HEK293 (cell line): ENCODE measurements around the gene DPP6.

Experiments used
- CTCF ChIA-PET: fragments of 350-600 bp; formaldehyde crosslinking; extraction: SDS; loops from one replicate; lab custom pipeline; 2021; ENCODE audit warnings: antibody characterized with exemption; lab: Yijun Ruan, JAX
- POLR2A ChIA-PET: fragments of 300-600 bp; formaldehyde crosslinking; extraction: SDS; loops from one replicate; lab custom pipeline; 2020; ENCODE audit warnings: antibody characterized with exemption, inconsistent platforms; lab: Yijun Ruan, JAX
- H3K27ac ChIP-seq: fragments of 200-500 bp; sonication (Bioruptor generic); 2 replicates; pipeline ENCODE4 v1.5.1; 2014; ENCODE audit warnings: low read depth, low read length, control low read depth, inconsistent platforms; ENCODE audit errors: extremely low read depth
- H3K36me3 ChIP-seq, 2 experiments: fragments of 200-500 bp in 1 of 2; sonication (Bioruptor generic) in 1 of 2; 1 replicate in 1 of 2; 2 replicates in 1 of 2; pipeline ENCODE4 v1.5.1; 2014 to 2017; ENCODE audit warnings: inconsistent platforms in 2 of 2, low read length in 2 of 2; ENCODE audit not compliant: control insufficient read depth in 2 of 2, insufficient read depth in 1 of 2
- H3K4me1 ChIP-seq: fragments of 200-500 bp; sonication (Bioruptor generic); 2 replicates; pipeline ENCODE4 v1.5.1; 2014; ENCODE audit warnings: mild to moderate bottlenecking, low read length, inconsistent platforms; ENCODE audit not compliant: control insufficient read depth, insufficient read depth
- H3K4me3 ChIP-seq: 2 replicates; pipeline ENCODE4 v1.5.1; 2011; ENCODE audit warnings: low read depth, mild to moderate bottlenecking, control low read depth, low read length, moderate library complexity
- H3K9me3 ChIP-seq: fragments of 200-500 bp; sonication (Bioruptor generic); 2 replicates; pipeline ENCODE4 v1.5.1; 2014; ENCODE audit warnings: low read depth, low read length, inconsistent platforms; ENCODE audit not compliant: control insufficient read depth, insufficient read depth
- HOXA7 ChIP-seq: sonication (generic); formaldehyde crosslinking; IDR thresholded peaks from 2 replicates; pipeline ENCODE4 v1.8.1; 2022; ENCODE audit warnings: missing genetic modification reagents, borderline replicate concordance
- HOXC10 ChIP-seq: sonication (generic); formaldehyde crosslinking; IDR thresholded peaks from 2 replicates; pipeline ENCODE4 v1.8.1; 2023; ENCODE audit warnings: mild to moderate bottlenecking, missing genetic modification reagents
- IKZF3 ChIP-seq: fragments of 450-650 bp; IDR thresholded peaks from 2 replicates; pipeline ENCODE4 v1.5.0; 2018; ENCODE audit warnings: missing biosample characterization, mild to moderate bottlenecking, missing genetic modification characterization, moderate library complexity
- KLF1 ChIP-seq: fragments of 450-650 bp; formaldehyde crosslinking; IDR thresholded peaks from 2 replicates; pipeline ENCODE4 v1.5.1; 2016; ENCODE audit warnings: missing biosample characterization, missing genetic modification characterization
- OVOL3 ChIP-seq: fragments of 450-650 bp; formaldehyde crosslinking; IDR thresholded peaks from 2 replicates; pipeline ENCODE4 v1.5.1; 2016; ENCODE audit warnings: missing biosample characterization, missing genetic modification characterization
- SCRT1 ChIP-seq: fragments of 450-650 bp; formaldehyde crosslinking; IDR thresholded peaks from 2 replicates; pipeline ENCODE4 v1.5.1; 2016; ENCODE audit warnings: missing biosample characterization, missing genetic modification characterization, borderline replicate concordance
- SP3 ChIP-seq: fragments of 450-650 bp; formaldehyde crosslinking; IDR thresholded peaks from 2 replicates; pipeline ENCODE4 v1.5.1; 2016; ENCODE audit warnings: missing biosample characterization, missing genetic modification characterization
- YY1 ChIP-seq: fragments of 450-650 bp; formaldehyde crosslinking; IDR thresholded peaks from 2 replicates; pipeline ENCODE4 v1.5.1; 2018; ENCODE audit warnings: missing biosample characterization, missing genetic modification characterization
- ZBTB7A ChIP-seq: fragments of 450-650 bp; formaldehyde crosslinking; IDR thresholded peaks from 2 replicates; pipeline ENCODE4 v1.5.1; 2016; ENCODE audit warnings: low read depth, missing biosample characterization, missing genetic modification characterization
- ZBTB8A ChIP-seq: fragments of 450-650 bp; formaldehyde crosslinking; IDR thresholded peaks from 2 replicates; pipeline ENCODE4 v1.5.1; 2016; ENCODE audit warnings: missing biosample characterization, missing genetic modification characterization
- ZNF133 ChIP-seq: fragments of 450-650 bp; formaldehyde crosslinking; IDR thresholded peaks from 2 replicates; pipeline ENCODE4 v1.5.1; 2016; ENCODE audit warnings: missing biosample characterization, missing genetic modification characterization
- ZNF157 ChIP-seq: fragments of 450-650 bp; formaldehyde crosslinking; IDR thresholded peaks from 2 replicates; pipeline ENCODE4 v1.5.1; 2016; ENCODE audit warnings: missing biosample characterization, missing genetic modification characterization
- ZNF169 ChIP-seq: fragments of 450-650 bp; formaldehyde crosslinking; IDR thresholded peaks from 2 replicates; pipeline ENCODE4 v1.5.1; 2016; ENCODE audit warnings: missing biosample characterization, missing genetic modification characterization
- ZNF202 ChIP-seq: fragments of 450-650 bp; formaldehyde crosslinking; IDR thresholded peaks from 2 replicates; pipeline ENCODE4 v1.5.1; 2016; ENCODE audit warnings: missing biosample characterization, missing genetic modification characterization, borderline replicate concordance
- ZNF214 ChIP-seq: fragments of 450-650 bp; formaldehyde crosslinking; IDR thresholded peaks from 2 replicates; pipeline ENCODE4 v1.5.1; 2017; ENCODE audit warnings: missing biosample characterization, mild to moderate bottlenecking, missing genetic modification characterization, borderline replicate concordance
- ZNF223 ChIP-seq: fragments of 450-650 bp; formaldehyde crosslinking; IDR thresholded peaks from 2 replicates; pipeline ENCODE4 v1.5.1; 2016; ENCODE audit warnings: missing biosample characterization, missing genetic modification characterization
- ZNF324 ChIP-seq: fragments of 450-650 bp; formaldehyde crosslinking; IDR thresholded peaks from 2 replicates; pipeline ENCODE4 v1.5.1; 2016; ENCODE audit warnings: missing biosample characterization, missing genetic modification characterization
- ZNF350 ChIP-seq: fragments of 450-650 bp; formaldehyde crosslinking; IDR thresholded peaks from 2 replicates; pipeline ENCODE4 v1.5.0; 2017; ENCODE audit warnings: missing biosample characterization, mild to moderate bottlenecking, missing genetic modification characterization
- ZNF426 ChIP-seq: fragments of 450-650 bp; formaldehyde crosslinking; IDR thresholded peaks from 2 replicates; pipeline ENCODE4 v1.5.1; 2017; ENCODE audit warnings: missing biosample characterization, missing genetic modification characterization, mild to moderate bottlenecking, inconsistent platforms, moderate library complexity
- ZNF660 ChIP-seq: fragments of 450-650 bp; IDR thresholded peaks from 2 replicates; pipeline ENCODE4 v1.5.1; 2018; ENCODE audit warnings: missing biosample characterization, mild to moderate bottlenecking, missing genetic modification characterization
- ZNF664 ChIP-seq: fragments of 450-650 bp; formaldehyde crosslinking; IDR thresholded peaks from 2 replicates; pipeline ENCODE4 v1.5.1; 2016; ENCODE audit warnings: missing biosample characterization, missing genetic modification characterization
- ZNF701 ChIP-seq: fragments of 450-650 bp; formaldehyde crosslinking; IDR thresholded peaks from 2 replicates; pipeline ENCODE4 v1.5.1; 2016; ENCODE audit warnings: missing biosample characterization, missing genetic modification characterization
- ZNF747 ChIP-seq: fragments of 450-650 bp; formaldehyde crosslinking; IDR thresholded peaks from 2 replicates; pipeline ENCODE4 v1.5.1; 2016; ENCODE audit warnings: missing biosample characterization, missing genetic modification characterization
- ZNF791 ChIP-seq: fragments of 450-650 bp; formaldehyde crosslinking; IDR thresholded peaks from 2 replicates; pipeline ENCODE4 v1.5.1; 2016; ENCODE audit warnings: missing biosample characterization, missing genetic modification characterization
- ZXDB ChIP-seq: fragments of 450-650 bp; formaldehyde crosslinking; IDR thresholded peaks from 2 replicates; pipeline ENCODE4 v1.5.1; 2016; ENCODE audit warnings: missing biosample characterization, missing genetic modification characterization
- TF ChIP-seq, protein P1 (sequence below): fragments of 450-650 bp; formaldehyde crosslinking; IDR thresholded peaks from 2 replicates; pipeline ENCODE4 v1.5.1; 2016; ENCODE audit warnings: missing biosample characterization, missing genetic modification characterization
- TF ChIP-seq, protein P2 (sequence below): fragments of 450-650 bp; formaldehyde crosslinking; IDR thresholded peaks from 2 replicates; pipeline ENCODE4 v1.5.1; 2016; ENCODE audit warnings: missing biosample characterization, missing genetic modification characterization
- TF ChIP-seq, protein P3 (sequence below): fragments of 450-650 bp; formaldehyde crosslinking; IDR thresholded peaks from 2 replicates; pipeline ENCODE4 v1.5.1; 2016; ENCODE audit warnings: missing biosample characterization, missing genetic modification characterization
- TF ChIP-seq, protein P4 (sequence below): fragments of 450-650 bp; formaldehyde crosslinking; IDR thresholded peaks from 2 replicates; pipeline ENCODE4 v1.5.1; 2016; ENCODE audit warnings: missing biosample characterization, missing genetic modification characterization

The DPP6 gene

DNA sequence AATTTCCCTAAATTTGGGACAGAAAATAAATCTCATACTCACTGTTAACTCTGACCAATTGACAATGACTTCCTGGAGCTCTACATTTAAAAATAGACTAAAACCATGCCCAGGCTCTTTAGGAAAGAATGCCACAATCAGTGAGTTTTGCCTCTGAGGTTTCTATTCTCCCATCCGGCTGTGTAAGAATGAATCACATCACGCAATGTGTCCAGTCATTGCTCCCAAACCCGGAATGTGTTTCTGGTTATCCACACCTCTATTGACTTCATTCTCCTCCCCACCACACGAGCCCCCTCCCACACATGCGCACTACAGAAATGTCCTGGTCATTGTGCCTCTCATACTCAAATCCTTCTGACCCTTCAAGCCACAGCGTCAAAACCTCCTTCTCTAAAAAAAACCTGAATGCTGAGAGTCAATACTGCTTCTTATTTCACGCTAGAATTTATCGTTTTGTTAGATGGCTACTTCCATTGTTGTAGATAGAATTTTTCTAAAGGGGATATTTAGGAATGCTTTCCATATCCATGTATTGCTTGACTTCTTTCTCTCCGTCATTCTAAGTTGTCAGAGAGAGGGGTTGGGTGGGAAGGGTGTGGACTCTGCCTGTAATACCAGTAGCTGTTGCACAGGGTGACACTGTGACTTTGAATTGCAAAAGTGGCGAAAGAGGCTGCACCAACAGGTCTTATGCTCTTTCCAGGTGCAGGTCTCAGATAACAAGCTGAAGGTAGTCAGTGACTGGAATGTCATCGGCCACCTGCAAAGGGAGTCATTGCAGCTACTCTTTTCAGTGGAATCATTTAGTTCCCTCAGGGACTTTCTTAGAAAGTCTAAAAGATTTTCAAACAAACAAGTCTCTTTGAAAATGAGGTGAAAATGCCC lies 594.2 kb downstream of the DPP6 start:
- no peak for TF ChIP-seq OVOL3
- no peak for TF ChIP-seq HOXA7 (CRISPR knock-in tag)
- TF ChIP-seq ZNF214 (tag by site-specific recombination): no peak
- TF ChIP-seq, protein P1, sequence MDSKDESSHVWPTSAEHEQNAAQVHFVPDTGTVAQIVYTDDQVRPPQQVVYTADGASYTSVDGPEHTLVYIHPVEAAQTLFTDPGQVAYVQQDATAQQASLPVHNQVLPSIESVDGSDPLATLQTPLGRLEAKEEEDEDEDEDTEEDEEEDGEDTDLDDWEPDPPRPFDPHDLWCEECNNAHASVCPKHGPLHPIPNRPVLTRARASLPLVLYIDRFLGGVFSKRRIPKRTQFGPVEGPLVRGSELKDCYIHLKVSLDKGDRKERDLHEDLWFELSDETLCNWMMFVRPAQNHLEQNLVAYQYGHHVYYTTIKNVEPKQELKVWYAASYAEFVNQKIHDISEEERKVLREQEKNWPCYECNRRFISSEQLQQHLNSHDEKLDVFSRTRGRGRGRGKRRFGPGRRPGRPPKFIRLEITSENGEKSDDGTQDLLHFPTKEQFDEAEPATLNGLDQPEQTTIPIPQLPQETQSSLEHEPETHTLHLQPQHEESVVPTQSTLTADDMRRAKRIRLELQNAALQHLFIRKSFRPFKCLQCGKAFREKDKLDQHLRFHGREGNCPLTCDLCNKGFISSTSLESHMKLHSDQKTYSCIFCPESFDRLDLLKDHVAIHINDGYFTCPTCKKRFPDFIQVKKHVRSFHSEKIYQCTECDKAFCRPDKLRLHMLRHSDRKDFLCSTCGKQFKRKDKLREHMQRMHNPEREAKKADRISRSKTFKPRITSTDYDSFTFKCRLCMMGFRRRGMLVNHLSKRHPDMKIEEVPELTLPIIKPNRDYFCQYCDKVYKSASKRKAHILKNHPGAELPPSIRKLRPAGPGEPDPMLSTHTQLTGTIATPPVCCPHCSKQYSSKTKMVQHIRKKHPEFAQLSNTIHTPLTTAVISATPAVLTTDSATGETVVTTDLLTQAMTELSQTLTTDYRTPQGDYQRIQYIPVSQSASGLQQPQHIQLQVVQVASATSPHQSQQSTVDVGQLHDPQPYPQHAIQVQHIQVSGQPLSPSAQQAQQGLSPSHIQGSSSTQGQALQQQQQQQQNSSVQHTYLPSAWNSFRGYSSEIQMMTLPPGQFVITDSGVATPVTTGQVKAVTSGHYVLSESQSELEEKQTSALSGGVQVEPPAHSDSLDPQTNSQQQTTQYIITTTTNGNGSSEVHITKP (tag by site-specific recombination): no peak
- TF ChIP-seq ZXDB (tag by site-specific recombination): no peak
- TF ChIP-seq ZBTB7A: no peak
- TF ChIP-seq ZNF223 (tag by site-specific recombination): no peak
- TF ChIP-seq YY1: no peak
- TF ChIP-seq ZNF324: no peak
- no peak for TF ChIP-seq KLF1 (tag by site-specific recombination)
- no peak for TF ChIP-seq ZNF133 (tag by site-specific recombination)
- TF ChIP-seq, protein P2, sequence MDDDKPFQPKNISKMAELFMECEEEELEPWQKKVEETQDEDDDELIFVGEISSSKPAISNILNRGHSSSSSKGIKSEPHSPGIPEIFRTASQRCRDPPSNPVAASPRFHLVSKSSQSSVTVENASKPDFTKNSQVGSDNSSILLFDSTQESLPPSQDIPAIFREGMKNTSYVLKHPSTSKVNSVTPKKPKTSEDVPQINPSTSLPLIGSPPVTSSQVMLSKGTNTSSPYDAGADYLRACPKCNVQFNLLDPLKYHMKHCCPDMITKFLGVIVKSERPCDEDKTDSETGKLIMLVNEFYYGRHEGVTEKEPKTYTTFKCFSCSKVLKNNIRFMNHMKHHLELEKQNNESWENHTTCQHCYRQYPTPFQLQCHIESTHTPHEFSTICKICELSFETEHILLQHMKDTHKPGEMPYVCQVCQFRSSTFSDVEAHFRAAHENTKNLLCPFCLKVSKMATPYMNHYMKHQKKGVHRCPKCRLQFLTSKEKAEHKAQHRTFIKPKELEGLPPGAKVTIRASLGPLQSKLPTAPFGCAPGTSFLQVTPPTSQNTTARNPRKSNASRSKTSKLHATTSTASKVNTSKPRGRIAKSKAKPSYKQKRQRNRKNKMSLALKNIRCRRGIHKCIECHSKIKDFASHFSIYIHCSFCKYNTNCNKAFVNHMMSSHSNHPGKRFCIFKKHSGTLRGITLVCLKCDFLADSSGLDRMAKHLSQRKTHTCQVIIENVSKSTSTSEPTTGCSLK (tag by site-specific recombination): no peak
- TF ChIP-seq SP3: no peak
- TF ChIP-seq ZNF350 (tag by site-specific recombination): no peak
- no peak for TF ChIP-seq IKZF3
- TF ChIP-seq ZNF157 (tag by site-specific recombination): no peak
- no peak for TF ChIP-seq ZNF169 (tag by site-specific recombination)
- no peak for TF ChIP-seq ZNF660 (tag by site-specific recombination)
- no peak for TF ChIP-seq ZNF664 (tag by site-specific recombination)
- no peak for TF ChIP-seq ZNF791
- CTCF ChIA-PET: interaction anchor here (1.0 kb wide), 1 partner anchor 143 kb away, joined by 4 read pairs; no protein-coding TSS in a partner anchor

DNA sequence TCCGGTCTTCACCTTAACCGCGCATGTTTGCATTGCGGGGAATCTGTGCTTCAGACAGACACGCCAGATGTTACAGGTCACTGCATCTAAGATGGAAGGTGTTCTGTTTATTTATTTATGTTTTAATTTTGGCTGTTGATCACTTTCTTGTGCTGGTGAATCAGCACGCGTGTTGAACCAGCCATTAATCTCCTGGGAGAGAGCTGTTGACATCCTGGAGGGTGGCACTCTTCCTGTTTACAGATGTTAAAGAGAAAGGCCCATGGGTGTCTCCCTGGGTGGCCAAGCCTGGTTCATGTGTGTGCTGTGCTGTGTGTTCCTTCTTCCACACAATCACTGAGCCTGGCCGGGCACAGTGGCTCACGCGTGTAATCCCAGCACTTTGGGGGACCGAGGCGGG lies 595.4 kb downstream of the DPP6 start:
- no peaks in the 10 kb centered on the region for H3K36me3 ChIP-seq
- no peaks in the 10 kb centered on the region for H3K4me1 ChIP-seq
- ChIA-PET POLR2A (no interaction called here), CTCF (interaction anchor here (1.0 kb wide), 1 partner anchor 144 kb away, joined by 4 read pairs; no protein-coding TSS in a partner anchor)
- no peaks in the 10 kb centered on the region for H3K9me3 ChIP-seq
- H3K27ac ChIP-seq: no peak overlapping the region
- H3K4me3 ChIP-seq: no peak overlapping the region
- TF ChIP-seq, protein P3, sequence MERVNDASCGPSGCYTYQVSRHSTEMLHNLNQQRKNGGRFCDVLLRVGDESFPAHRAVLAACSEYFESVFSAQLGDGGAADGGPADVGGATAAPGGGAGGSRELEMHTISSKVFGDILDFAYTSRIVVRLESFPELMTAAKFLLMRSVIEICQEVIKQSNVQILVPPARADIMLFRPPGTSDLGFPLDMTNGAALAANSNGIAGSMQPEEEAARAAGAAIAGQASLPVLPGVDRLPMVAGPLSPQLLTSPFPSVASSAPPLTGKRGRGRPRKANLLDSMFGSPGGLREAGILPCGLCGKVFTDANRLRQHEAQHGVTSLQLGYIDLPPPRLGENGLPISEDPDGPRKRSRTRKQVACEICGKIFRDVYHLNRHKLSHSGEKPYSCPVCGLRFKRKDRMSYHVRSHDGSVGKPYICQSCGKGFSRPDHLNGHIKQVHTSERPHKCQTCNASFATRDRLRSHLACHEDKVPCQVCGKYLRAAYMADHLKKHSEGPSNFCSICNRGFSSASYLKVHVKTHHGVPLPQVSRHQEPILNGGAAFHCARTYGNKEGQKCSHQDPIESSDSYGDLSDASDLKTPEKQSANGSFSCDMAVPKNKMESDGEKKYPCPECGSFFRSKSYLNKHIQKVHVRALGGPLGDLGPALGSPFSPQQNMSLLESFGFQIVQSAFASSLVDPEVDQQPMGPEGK (tag by site-specific recombination): no peak
- TF ChIP-seq, protein P4, sequence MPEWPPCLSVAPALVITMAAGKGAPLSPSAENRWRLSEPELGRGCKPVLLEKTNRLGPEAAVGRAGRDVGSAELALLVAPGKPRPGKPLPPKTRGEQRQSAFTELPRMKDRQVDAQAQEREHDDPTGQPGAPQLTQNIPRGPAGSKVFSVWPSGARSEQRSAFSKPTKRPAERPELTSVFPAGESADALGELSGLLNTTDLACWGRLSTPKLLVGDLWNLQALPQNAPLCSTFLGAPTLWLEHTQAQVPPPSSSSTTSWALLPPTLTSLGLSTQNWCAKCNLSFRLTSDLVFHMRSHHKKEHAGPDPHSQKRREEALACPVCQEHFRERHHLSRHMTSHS (tag by site-specific recombination): no peak
- TF ChIP-seq ZNF426 (tag by site-specific recombination): no peak
- no peak for TF ChIP-seq SCRT1 (tag by site-specific recombination)
- TF ChIP-seq ZNF701 (tag by site-specific recombination): no peak
- TF ChIP-seq ZNF214 (tag by site-specific recombination): no peak
- TF ChIP-seq ZNF747: no peak
- no peak for TF ChIP-seq HOXC10 (CRISPR knock-in tag)
- TF ChIP-seq HOXA7 (CRISPR knock-in tag): no peak
- TF ChIP-seq ZBTB8A (tag by site-specific recombination): no peak
- no peak for TF ChIP-seq ZNF202 (tag by site-specific recombination)

More for the DNA sequence above, 594.2 kb downstream of the DPP6 start:
- Histone ChIP-seq H3K4me3 (no peak overlapping the region), H3K36me3 (no peaks in the 10 kb centered on the region), H3K4me1 (no peaks in the 10 kb centered on the region), H3K9me3 (no peaks in the 10 kb centered on the region), H3K27ac (no peak overlapping the region)
- POLR2A ChIA-PET: no interaction called here
